HG03354 (cell line): ENCODE results near the gene CACNA1C.
"Not testable (repeated sequence)": the region's sequence is repeated elsewhere in the genome, so short reads cannot be mapped to it uniquely, and the experiment has no call there.

Source experiments
- ATAC-seq: cut with Tn5 transposase; IDR thresholded peaks from one replicate; pipeline ENCODE4 v1.9.1; 2021; ENCODE audit warnings: mild to moderate bottlenecking; ENCODE audit not compliant: unreplicated experiment, poor library complexity, severe bottlenecking

CACNA1C gene

GRCh38 chr12:2243275-2243674, 190.5 kb downstream of the CACNA1C start:
- ATAC-seq = no peak

GRCh38 chr12:2244013-2244861, 191.4 kb downstream of the CACNA1C start:
- ATAC-seq = no peak

- ATAC-seq = no peak
Observed at GRCh38 chr12:2246358-2246757, 193.6 kb downstream of the CACNA1C start.

GRCh38 chr12:2247120-2247519, 194.3 kb downstream of the CACNA1C start:
- no peak for ATAC-seq

- no peak for ATAC-seq
Observed at GRCh38 chr12:2247596-2247995, 194.8 kb downstream of the CACNA1C start.

- ATAC-seq = no peak
Observed at GRCh38 chr12:2248087-2248900, 195.5 kb downstream of the CACNA1C start.

GRCh38 chr12:2248901-2249381, 196.2 kb downstream of the CACNA1C start:
- ATAC-seq = peak; percentile 94

- ATAC-seq = no peak
Observed at GRCh38 chr12:2250797-2251196, 198.0 kb downstream of the CACNA1C start.

- ATAC-seq = no peak
Observed at GRCh38 chr12:2251526-2252209, 198.9 kb downstream of the CACNA1C start.

GRCh38 chr12:2255311-2255710, 202.5 kb downstream of the CACNA1C start:
- no peak for ATAC-seq

GRCh38 chr12:2255731-2256130, 202.9 kb downstream of the CACNA1C start:
- not testable (repeated sequence) for ATAC-seq

- ATAC-seq = no peak
Observed at GRCh38 chr12:2256453-2256852, 203.7 kb downstream of the CACNA1C start.

GRCh38 chr12:2256915-2257314, 204.1 kb downstream of the CACNA1C start:
- no peak for ATAC-seq

GRCh38 chr12:2258025-2258424, 205.2 kb downstream of the CACNA1C start:
- no peak for ATAC-seq

GRCh38 chr12:2259369-2259768, 206.6 kb downstream of the CACNA1C start:
- ATAC-seq = no peak

- ATAC-seq = no peak
Observed at GRCh38 chr12:2260441-2260840, 207.7 kb downstream of the CACNA1C start.

- ATAC-seq = no peak
Observed at GRCh38 chr12:2261708-2262107, 208.9 kb downstream of the CACNA1C start.

- no peak for ATAC-seq
Observed at GRCh38 chr12:2262449-2262848, 209.7 kb downstream of the CACNA1C start.

- no peak for ATAC-seq
Observed at GRCh38 chr12:2263901-2264300, 211.1 kb downstream of the CACNA1C start.

- no peak for ATAC-seq
Observed at GRCh38 chr12:2264651-2265232, 212.0 kb downstream of the CACNA1C start.
